NCI-H2196 treated with DMSO at 0.1 percent for 48 hours (cell line): ENCODE results near the gene ZNF180.
A peak's percentile ranks its signal among the peaks of the same experiment; 100 is the strongest.
"Not testable (repeated sequence)": the region's sequence is repeated elsewhere in the genome, so short reads cannot be mapped to it uniquely, and the experiment has no call there.

Source experiments
- DNase-seq: peaks from one replicate; lab custom pipeline; 2025; ENCODE audit not compliant: unreplicated experiment; lab: John Stamatoyannopoulos, UW

Gene ZNF180

GRCh38 chr19:44499962-44500949 lies at the start of gene ZNF180:
TSS of gene ZNF180 (minus strand) at chr19:44500522. CDS start at chr19:44497334, 3,188 bp downstream.
- peak; percentile 97 for DNase-seq

GRCh38 chr19:44549507-44549906 lies 49.2 kb upstream of the ZNF180 start:
- no peak for DNase-seq

- no peak for DNase-seq
Measured at GRCh38 chr19:44548736-44549135, 48.4 kb upstream of the ZNF180 start.

GRCh38 chr19:44544031-44544430 lies 43.7 kb upstream of the ZNF180 start:
- no peak for DNase-seq

GRCh38 chr19:44542671-44543070 lies 42.3 kb upstream of the ZNF180 start:
- no peak for DNase-seq

GRCh38 chr19:44540736-44541135 lies 40.4 kb upstream of the ZNF180 start:
- DNase-seq, result no peak

GRCh38 chr19:44539991-44540390 lies 39.7 kb upstream of the ZNF180 start:
- DNase-seq, result no peak

- no peak for DNase-seq
Measured at GRCh38 chr19:44539236-44539826, 39.0 kb upstream of the ZNF180 start.

GRCh38 chr19:44535361-44535760 lies 35.0 kb upstream of the ZNF180 start:
- DNase-seq, result not testable (repeated sequence)

- DNase-seq, result no peak
Measured at GRCh38 chr19:44532819-44533218, 32.5 kb upstream of the ZNF180 start.

GRCh38 chr19:44530777-44531176 lies 30.5 kb upstream of the ZNF180 start:
- no peak for DNase-seq

GRCh38 chr19:44529536-44529935 lies 29.2 kb upstream of the ZNF180 start, which contains the start of gene CEACAM20:
TSS of gene CEACAM20 (minus strand) at chr19:44529675. CDS start at chr19:44529509, 166 bp downstream.
- no peak for DNase-seq

- DNase-seq, result no peak
Measured at GRCh38 chr19:44527554-44527953, 27.2 kb upstream of the ZNF180 start.

- no peak for DNase-seq
Measured at GRCh38 chr19:44525721-44526430, 25.6 kb upstream of the ZNF180 start.

- no peak for DNase-seq
Measured at GRCh38 chr19:44521370-44521769, 21.0 kb upstream of the ZNF180 start.

- no peak for DNase-seq
Measured at GRCh38 chr19:44517146-44517545, 16.8 kb upstream of the ZNF180 start.

GRCh38 chr19:44515907-44516306 lies 15.6 kb upstream of the ZNF180 start:
- DNase-seq, result no peak

GRCh38 chr19:44515031-44515430 lies 14.7 kb upstream of the ZNF180 start:
- no peak for DNase-seq

- DNase-seq, result peak; percentile 30
Measured at GRCh38 chr19:44512326-44513298, 12.3 kb upstream of the ZNF180 start.

GRCh38 chr19:44509478-44509877 lies 9.2 kb upstream of the ZNF180 start:
- no peak for DNase-seq
